HepG2 (cell line): ENCODE data around the gene OR10R2. TPM values are rescaled to one million over a fixed set of nuclear protein-coding genes. Genes with fewer than 3 reads are reported as not detected.

ENCODE experiments used
- ATAC-seq: fragments of 200-7000 bp; cut with Tn5 transposase; 3 replicates; pipeline ENCODE4 v1.9.1; 2020; ENCODE audit warnings: mild to moderate bottlenecking, moderate library complexity
- BruUV-seq: library from RNA; stranded (reverse); fragments of 400-500 nt; replicated peaks from 2 replicates; lab custom pipeline; 2021; lab: Mats Ljungman, UMichigan
- CTCF ChIA-PET: fragments of 300-600 bp; formaldehyde crosslinking; extraction: SDS; loops from one replicate; lab custom pipeline; 2021; ENCODE audit warnings: low total read pairs, inconsistent platforms, low intra/inter-chr PET ratio; lab: Yijun Ruan, JAX
- POLR2A ChIA-PET: fragments of 350-600 bp; sonication (Branson Sonifier 250); formaldehyde crosslinking; loops from one replicate; lab custom pipeline; 2020; ENCODE audit warnings: antibody characterized with exemption, inconsistent platforms; lab: Yijun Ruan, JAX
- DNase-seq: peaks from one replicate; pipeline ENCODE4 v3.0.0-alpha.2; 2015; ENCODE audit warnings: low spot score
- FAIRE-seq: peaks from 3 replicates; lab custom pipeline; 2011; peaks lifted over from hg19 to GRCh38; lab: Jason Lieb, UNC
- H2AFZ ChIP-seq: one replicate; pipeline ENCODE4 v1.6.1; 2011; ENCODE audit warnings: low read length, inconsistent platforms
- H3K27ac ChIP-seq: fragments of 300-600 bp; 3 replicates; pipeline ENCODE4 v1.8.0; 2011; ENCODE audit warnings: mixed run types, mild to moderate bottlenecking, mixed read lengths, low read length, inconsistent platforms; ENCODE audit not compliant: insufficient read depth; ENCODE audit errors: extremely low read length
- H3K27me3 ChIP-seq, 2 experiments: fragments of 200-600 bp in 1 of 2; 2 replicates in 1 of 2; 3 replicates in 1 of 2; pipeline versions ENCODE4 v1.6.0 to v1.8.0; 2011; ENCODE audit warnings: low read length in 2 of 2, mild to moderate bottlenecking in 2 of 2, moderate library complexity in 2 of 2, inconsistent platforms in 1 of 2; ENCODE audit not compliant: insufficient read depth in 2 of 2, control insufficient read depth in 1 of 2
- H3K36me3 ChIP-seq, 2 experiments: fragments of 200-600 bp in 1 of 2; replicated peaks in 1 of 2; 2 replicates in 1 of 2; 3 replicates in 1 of 2; pipeline versions ENCODE4 v1.5.1 to v1.8.0; 2011; ENCODE audit warnings: low read length in 2 of 2, inconsistent platforms in 1 of 2; ENCODE audit not compliant: insufficient read depth in 2 of 2, control insufficient read depth in 1 of 2
- H3K4me1 ChIP-seq: 2 replicates; pipeline ENCODE4 v1.5.1; 2012; ENCODE audit warnings: low read length, inconsistent platforms; ENCODE audit not compliant: insufficient read depth
- H3K4me2 ChIP-seq: 2 replicates; pipeline ENCODE4 v1.6.0; 2011; ENCODE audit warnings: low read depth, low read length, inconsistent platforms
- H3K4me3 ChIP-seq, 3 experiments: fragments of 200-600 bp in 1 of 3; sonication (generic), shearing (Covaris generic) in 1 of 3; replicated peaks in 1 of 3; 2 replicates each; pipeline ENCODE4 v1.5.1; 2011 to 2016; ENCODE audit warnings: low read length in 3 of 3, inconsistent platforms in 2 of 3, low read depth in 2 of 3, mild to moderate bottlenecking in 2 of 3, control low read depth in 1 of 3, mixed read lengths in 1 of 3; ENCODE audit not compliant: insufficient read depth in 1 of 3
- H3K79me2 ChIP-seq: one replicate; pipeline ENCODE4 v1.6.1; 2011; ENCODE audit warnings: low read length, inconsistent platforms; ENCODE audit not compliant: insufficient read depth
- H3K9ac ChIP-seq: 2 replicates; pipeline ENCODE4 v1.6.0; 2011; ENCODE audit warnings: mild to moderate bottlenecking, low read depth, low read length, inconsistent platforms; ENCODE audit not compliant: insufficient read depth
- H3K9me3 ChIP-seq: 2 replicates; pipeline ENCODE4 v1.5.1; 2012; ENCODE audit warnings: mild to moderate bottlenecking, low read length
- H4K20me1 ChIP-seq: 2 replicates; pipeline ENCODE4 v1.6.0; 2011; ENCODE audit warnings: inconsistent platforms, mild to moderate bottlenecking, low read length, moderate library complexity; ENCODE audit not compliant: insufficient read depth
- AKAP8 ChIP-seq: sonication (generic); formaldehyde crosslinking; IDR thresholded peaks from 2 replicates; pipeline ENCODE4 v1.5.1; 2020; ENCODE audit warnings: mild to moderate bottlenecking, missing genetic modification reagents
- ATF3 ChIP-seq: sonication (generic); formaldehyde crosslinking; IDR thresholded peaks from 2 replicates; pipeline ENCODE4 v1.4.0; 2020; ENCODE audit warnings: missing genetic modification reagents
- CENPT ChIP-seq: sonication (generic); formaldehyde crosslinking; IDR thresholded peaks from 2 replicates; pipeline ENCODE4 v1.8.0; 2022; ENCODE audit warnings: low read depth, mild to moderate bottlenecking, moderate library complexity, missing genetic modification reagents
- HNF4A ChIP-seq: sonication (generic); formaldehyde crosslinking; IDR thresholded peaks from 2 replicates; pipeline ENCODE4 v1.4.0; 2020; ENCODE audit warnings: missing genetic modification reagents
- JARID2 ChIP-seq: sonication (generic); formaldehyde crosslinking; IDR thresholded peaks from 2 replicates; pipeline ENCODE4 v1.8.1; 2023; ENCODE audit warnings: missing genetic modification reagents, inconsistent platforms; ENCODE audit not compliant: insufficient replicate concordance
- POLR2AphosphoS5 ChIP-seq: IDR thresholded peaks from 2 replicates; pipeline ENCODE4 v1.6.1; 2012; ENCODE audit warnings: low read depth, low read length
- RAD51 ChIP-seq: fragments of 450-650 bp; IDR thresholded peaks from 2 replicates; pipeline ENCODE4 v1.6.1; 2016; ENCODE audit warnings: borderline replicate concordance
- RFXANK ChIP-seq: IDR thresholded peaks from 2 replicates; pipeline ENCODE4 v1.6.1; 2016
- SALL1 ChIP-seq: sonication (generic); formaldehyde crosslinking; IDR thresholded peaks from 2 replicates; pipeline ENCODE4 v1.8.0; 2022; ENCODE audit warnings: mild to moderate bottlenecking, missing genetic modification reagents
- U2AF2 ChIP-seq: fragments of 200-400 bp; formaldehyde crosslinking; IDR thresholded peaks from 2 replicates; pipeline ENCODE4 v1.6.1; 2017; ENCODE audit warnings: low read depth, mild to moderate bottlenecking, low read length
- ZBTB39 ChIP-seq: sonication (generic); formaldehyde crosslinking; IDR thresholded peaks from 2 replicates; pipeline ENCODE4 v1.5.0; 2020; ENCODE audit warnings: missing genetic modification reagents
- ZNF44 ChIP-seq: sonication (generic); formaldehyde crosslinking; IDR thresholded peaks from 2 replicates; pipeline ENCODE4 v1.5.1; 2020; ENCODE audit warnings: mild to moderate bottlenecking, missing genetic modification reagents
- ZNF569 ChIP-seq: sonication (generic); formaldehyde crosslinking; IDR thresholded peaks from 2 replicates; pipeline ENCODE4 v1.5.0; 2020; ENCODE audit warnings: mild to moderate bottlenecking, missing genetic modification reagents, moderate library complexity, borderline replicate concordance
- ZNF709 ChIP-seq: sonication (generic); formaldehyde crosslinking; IDR thresholded peaks from 2 replicates; pipeline ENCODE4 v1.5.0; 2020; ENCODE audit warnings: mild to moderate bottlenecking, missing genetic modification reagents
- WGBS: methylation state at CpG from one replicate; pipeline ENCODE4 v1.1.6; 2017; ENCODE audit warnings: low lambda C conversion rate; 5-methylcytosine and 5-hydroxymethylcytosine counted together
- in situ Hi-C: cut with HindIII; loops from 2 replicates; pipeline ENCODE4 v1.10.0; 2017; ENCODE audit warnings: low pct_unique_long_range_greater_than_20kb; ENCODE audit not compliant: extremely low pct_ligation_motif_present
- intact Hi-C: fragments of 100-400 bp; cut with micrococcal nuclease; formaldehyde crosslinking; loops from one replicate; pipeline ENCODE4 v1.10.0; 2022; ENCODE audit not compliant: unreplicated experiment
- polyA plus RNA-seq, 8 experiments: library from polyadenylated mRNA; depleted of rRNA in 3 of 8; stranded (reverse) in 7 of 8; unstranded in 1 of 8; fragments of >200 nt; fragmentation: Illumina TruSeq in 4 of 8; extraction: Trizol in 4 of 8; gene quantifications; 2 replicates each; pipeline versions ENCODE4 v1.2.1 to v1.2.3, GENCODE V29; 2011 to 2016; ENCODE audit warnings: low read depth in 4 of 8, missing spikeins in 1 of 8, mixed read lengths in 1 of 8; ENCODE audit not compliant: insufficient read depth in 1 of 8
- total RNA-seq, 5 experiments: library from RNA; depleted of rRNA; stranded (reverse); fragments of >200 nt; fragmentation: Illumina TruSeq; extraction: Trizol; gene quantifications; 2 replicates each; pipeline ENCODE4 v1.2.3, GENCODE V29; 2016; ENCODE audit warnings: low read depth in 1 of 5

Gene OR10R2
- total and polyA plus RNA-seq, 2 of the 13 experiments (the other 11 are each of a cell fraction or from before 2014, with no cell fraction given): not detected

GRCh38 chr1:158461534-158461933, 10.5 kb upstream of the OR10R2 start, which contains the start of gene OR10K1:
Gene OR10K1 (plus strand): TSS chr1:158461834. CDS start chr1:158465562, 3,728 bp downstream.
- H3K36me3 ChIP-seq: no peaks in the 10 kb centered on the region
- H4K20me1 ChIP-seq: no peaks in the 10 kb centered on the region
- no peaks in the 10 kb centered on the region for H3K27me3 ChIP-seq
- 0% methylated on average over 2 of the region's 2 CpGs for WGBS
- ChIA-PET CTCF (no interaction called here), POLR2A (no interaction called here)
- no peak within 1 kb of the TSS for H3K4me3 ChIP-seq
- no peak for FAIRE-seq
- no peak for ATAC-seq
- TF ChIP-seq CENPT (CRISPR knock-in tag): no peak
- H2AFZ ChIP-seq: no peak within 1 kb of the TSS
- intact Hi-C loops (no loop called here), in situ Hi-C loops (no loop called here)
- H3K27ac ChIP-seq: no peak within 1 kb of the TSS
- H3K4me1 ChIP-seq: no peaks in the 10 kb centered on the region
- DNase-seq: no peak
- H3K79me2 ChIP-seq: no peaks in the 10 kb centered on the region
- no peak within 1 kb of the TSS for H3K4me2 ChIP-seq
- BruUV-seq: no TSS peak
- H3K9me3 ChIP-seq: peaks cover 50% of the 10 kb centered on the region
- no peak within 1 kb of the TSS for H3K9ac ChIP-seq

GRCh38 chr1:158485455-158485854, 13.4 kb downstream of the OR10R2 start:
- Histone ChIP-seq H2AFZ (no peak overlapping the region), H3K4me3 (no peak overlapping the region), H3K79me2 (no peaks in the 10 kb centered on the region), H3K4me1 (no peaks in the 10 kb centered on the region), H3K27me3 (no peaks in the 10 kb centered on the region), H3K9me3 (peaks cover 13% of the 10 kb centered on the region), H3K36me3 (no peaks in the 10 kb centered on the region), H4K20me1 (no peaks in the 10 kb centered on the region), H3K9ac (no peak overlapping the region), H3K27ac (no peak overlapping the region), H3K4me2 (no peak overlapping the region)
- intact Hi-C loops: no loop called here
- ATAC-seq (no peak), FAIRE-seq (no peak), DNase-seq (no peak)
- ChIA-PET POLR2A (no interaction called here), CTCF (no interaction called here)
- TF ChIP-seq RAD51: no peak
- no peak for TF ChIP-seq SALL1
- no peak for TF ChIP-seq ZNF709 (CRISPR knock-in tag)
- no peak for TF ChIP-seq ZNF44 (CRISPR knock-in tag)
- no peak for TF ChIP-seq AKAP8 (CRISPR knock-in tag)
- TF ChIP-seq HNF4A (CRISPR knock-in tag): no peak
- TF ChIP-seq ZBTB39 (CRISPR knock-in tag): no peak
- TF ChIP-seq U2AF2: no peak
- TF ChIP-seq RFXANK (CRISPR knock-in tag): no peak
- TF ChIP-seq POLR2AphosphoS5: no peak
- no peak for TF ChIP-seq ZNF569
- TF ChIP-seq JARID2: no peak
- no peak for TF ChIP-seq ATF3 (CRISPR knock-in tag)
- in situ Hi-C loops: no loop called here
- WGBS: 0% methylated on average over 2 of the region's 2 CpGs
- no TSS peak for BruUV-seq
